ENCODE data around the gene GPX7.

DNA sequence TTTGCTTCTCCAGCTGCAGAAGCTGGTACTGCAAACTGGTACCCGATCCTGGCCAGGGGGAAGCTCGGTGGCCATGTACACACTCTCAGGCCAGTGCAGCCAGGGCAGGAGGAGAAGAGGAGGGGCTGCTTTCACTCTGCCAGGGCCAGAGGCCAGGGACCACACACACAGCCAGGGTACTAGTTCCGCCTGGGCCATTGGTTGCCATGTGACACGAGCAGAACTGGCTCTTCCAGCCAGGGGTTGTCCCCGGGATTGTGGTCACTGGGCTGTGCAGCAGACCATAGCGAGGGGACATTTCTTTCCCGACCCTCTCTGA, 27.1 kb downstream of the GPX7 start:
- TF ChIP-seq CTCF (IDR thresholded peaks at IDR 0.05) (no peak), POLR2A (IDR thresholded peaks at IDR 0.05) (no peak)

All from breast epithelium (tissue), 3 donors.